ENCODE results near the gene ERI3.
A peak's percentile ranks its signal among the peaks of the same experiment; 100 is the strongest.

Gene ERI3

GRCh38 chr1:44318097-44319088 lies 36.7 kb downstream of the ERI3 start:
- no peak for DNase-seq (ENCODE audit: low read depth)
- TF ChIP-seq CTCF (IDR thresholded peaks at IDR 0.05; ENCODE audit: control insufficient read depth, extremely low read depth, insufficient read depth), result peak; percentile 78

GRCh38 chr1:44316231-44316759 lies 38.8 kb downstream of the ERI3 start:
- no peak overlapping the region for H3K4me3 ChIP-seq (ENCODE audit: low read depth, low read length)
- no peak for TF ChIP-seq CTCF (IDR thresholded peaks at IDR 0.05; ENCODE audit: control insufficient read depth, extremely low read depth, insufficient read depth)
- DNase-seq (ENCODE audit: low read depth), result no peak

More at GRCh38 chr1:44318097-44319088, 36.7 kb downstream of the ERI3 start:
- no peak overlapping the region for H3K4me3 ChIP-seq (ENCODE audit: low read depth, low read length)

GRCh38 chr1:44315521-44315920 lies 39.5 kb downstream of the ERI3 start:
- no peak for TF ChIP-seq CTCF (IDR thresholded peaks at IDR 0.05; ENCODE audit: control insufficient read depth, extremely low read depth, insufficient read depth)
- no peak for DNase-seq (ENCODE audit: low read depth)
- no peak overlapping the region for H3K4me3 ChIP-seq (ENCODE audit: low read depth, low read length)

- TF ChIP-seq CTCF (IDR thresholded peaks at IDR 0.05; ENCODE audit: control insufficient read depth, extremely low read depth, insufficient read depth), result peak; percentile 27; the same call in 1 of the 2 replicates
- no peak for DNase-seq (ENCODE audit: low read depth)
- no peak overlapping the region for H3K4me3 ChIP-seq (ENCODE audit: low read depth, low read length)
Measured at GRCh38 chr1:44314452-44314851, 40.6 kb downstream of the ERI3 start.

DNA sequence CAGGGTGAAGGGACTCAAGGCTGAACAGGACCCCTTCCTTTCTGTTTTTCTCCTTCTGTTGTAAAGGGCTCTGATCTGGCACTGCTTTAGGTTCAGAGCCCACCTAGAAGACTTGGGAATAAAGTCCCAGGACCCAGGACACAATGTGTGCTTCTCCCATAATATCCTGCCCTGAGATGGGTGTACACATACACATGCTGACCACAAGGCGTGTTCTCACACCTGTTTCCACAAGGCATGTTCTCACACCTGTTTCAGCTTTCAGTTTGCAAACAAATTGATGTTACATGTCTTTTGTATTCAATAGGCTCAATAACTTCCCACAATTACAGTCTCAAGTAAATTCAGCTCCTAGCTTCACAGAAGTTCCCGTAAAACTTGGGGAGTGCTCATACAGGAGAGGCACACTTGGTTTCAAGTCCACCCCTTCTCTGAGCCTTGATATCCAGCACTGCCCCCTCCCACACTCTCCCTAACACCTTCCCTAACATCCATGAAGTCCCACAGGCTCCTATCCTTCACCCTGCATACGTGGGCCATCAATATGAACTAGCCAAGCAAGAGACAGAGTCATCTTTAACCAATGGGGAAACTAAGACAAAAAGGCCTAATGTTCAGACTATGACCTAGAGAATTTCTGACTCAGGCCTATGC lies 41.7 kb downstream of the ERI3 start:
- DNase-seq (ENCODE audit: low read depth), result no peak
- TF ChIP-seq CTCF (IDR thresholded peaks at IDR 0.05; ENCODE audit: control insufficient read depth, extremely low read depth, insufficient read depth), result no peak
- H3K4me3 ChIP-seq (ENCODE audit: low read depth, low read length), result no peak overlapping the region

DNA sequence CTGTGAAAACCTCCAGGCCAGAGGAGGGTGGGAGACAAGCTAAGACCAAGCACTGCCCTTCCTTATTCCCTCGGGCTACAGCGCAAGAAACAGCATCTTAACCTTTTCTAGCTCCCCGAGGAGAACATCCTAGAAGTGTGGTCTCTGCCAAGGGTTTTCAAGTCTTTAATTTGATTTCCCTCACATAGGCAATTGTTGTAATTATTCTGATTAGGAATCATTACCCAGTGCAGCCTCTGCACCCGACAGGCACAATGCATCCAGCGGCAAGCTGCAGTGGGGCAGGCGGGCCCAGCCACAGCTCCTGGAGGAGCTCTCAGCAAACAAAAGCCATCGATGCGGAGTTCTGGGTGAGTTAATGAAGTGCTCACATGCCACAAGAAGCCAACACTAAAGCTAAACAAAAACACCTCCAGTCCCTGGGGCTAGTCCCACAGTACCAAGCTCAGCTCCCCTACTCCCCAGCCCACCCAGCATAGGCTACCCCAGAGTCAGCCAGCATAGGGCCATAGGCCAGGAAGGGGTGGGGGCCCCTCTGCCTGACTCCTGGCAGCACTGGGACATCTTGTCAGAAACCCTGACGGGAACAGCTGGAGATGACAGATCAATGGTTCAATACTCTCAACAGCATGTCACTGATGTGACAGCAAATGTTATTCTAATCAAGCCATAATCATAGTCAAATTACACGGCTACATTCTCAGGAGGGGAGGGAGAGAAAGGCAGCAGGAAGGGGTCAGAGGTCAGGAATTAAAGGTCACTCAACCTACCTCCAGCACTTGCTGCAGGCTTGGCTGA lies 42.5 kb downstream of the ERI3 start:
- TF ChIP-seq CTCF (IDR thresholded peaks at IDR 0.05; ENCODE audit: control insufficient read depth, extremely low read depth, insufficient read depth), result no peak
- H3K4me3 ChIP-seq (ENCODE audit: low read depth, low read length), result no peak overlapping the region
- DNase-seq (ENCODE audit: low read depth), result no peak

Measured in LNCaP clone FGC (cell line).